ENCODE results near the gene IL1RAPL2.

Gene IL1RAPL2

DNA sequence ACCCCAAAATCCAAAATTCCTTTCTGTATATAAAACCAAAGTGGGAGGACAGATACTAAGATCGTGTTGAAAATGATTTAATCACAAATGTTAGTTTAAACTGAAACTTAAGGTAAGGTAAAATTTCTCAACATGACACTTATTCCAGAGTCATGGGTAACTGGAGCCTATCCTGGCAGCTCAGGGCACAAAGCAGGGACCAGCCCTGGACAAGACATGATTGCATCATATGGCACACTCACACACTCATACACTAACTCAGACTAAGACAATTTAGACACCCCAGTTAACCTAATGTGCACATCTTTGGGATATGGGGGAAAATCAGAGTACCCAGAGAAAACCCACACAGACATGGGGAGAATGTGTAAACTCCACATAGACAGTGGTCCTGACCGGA lies 898.6 kb downstream of the IL1RAPL2 start:
- DNase-seq (ENCODE audit: low read depth), result no peak

DNA sequence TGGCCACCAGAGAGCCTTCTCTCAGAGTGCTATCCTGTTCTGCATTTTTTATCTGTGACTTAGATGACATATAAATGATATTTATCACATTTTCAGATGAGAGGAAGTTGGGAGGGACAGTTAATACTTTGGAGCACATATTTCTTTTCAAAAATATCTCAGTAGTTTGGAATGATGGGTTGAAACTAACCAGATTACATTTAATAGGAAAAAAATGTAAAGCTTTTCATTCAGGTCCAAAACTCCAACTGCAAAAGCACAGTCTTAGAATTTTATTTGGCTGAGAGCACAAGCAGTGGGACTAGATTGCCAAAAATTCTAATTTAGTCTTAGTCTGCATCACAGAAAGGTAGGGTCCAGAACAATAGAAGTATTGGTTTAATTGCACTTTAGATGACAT lies 902.7 kb downstream of the IL1RAPL2 start:
- DNase-seq (ENCODE audit: low read depth), result no peak

DNA sequence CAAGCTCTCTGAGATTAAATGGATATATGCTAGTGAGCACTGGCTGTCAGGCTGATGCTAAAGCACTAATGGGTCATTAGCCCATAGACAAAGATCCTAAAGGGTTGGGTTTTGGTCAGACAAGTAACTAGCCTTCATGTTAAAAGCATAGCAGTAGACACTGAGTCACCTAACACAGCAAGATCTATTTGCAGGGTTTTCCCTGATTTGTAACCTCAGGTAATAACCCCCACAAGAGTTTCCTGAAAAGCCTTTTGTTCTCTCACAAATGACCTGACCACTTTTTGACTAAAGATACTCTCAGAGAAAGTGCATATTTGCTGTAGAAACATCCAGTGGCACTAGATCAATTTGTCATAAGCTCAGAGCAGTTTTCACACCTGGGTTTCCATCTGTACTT lies 905.6 kb downstream of the IL1RAPL2 start:
- DNase-seq (ENCODE audit: low read depth), result no peak

DNA sequence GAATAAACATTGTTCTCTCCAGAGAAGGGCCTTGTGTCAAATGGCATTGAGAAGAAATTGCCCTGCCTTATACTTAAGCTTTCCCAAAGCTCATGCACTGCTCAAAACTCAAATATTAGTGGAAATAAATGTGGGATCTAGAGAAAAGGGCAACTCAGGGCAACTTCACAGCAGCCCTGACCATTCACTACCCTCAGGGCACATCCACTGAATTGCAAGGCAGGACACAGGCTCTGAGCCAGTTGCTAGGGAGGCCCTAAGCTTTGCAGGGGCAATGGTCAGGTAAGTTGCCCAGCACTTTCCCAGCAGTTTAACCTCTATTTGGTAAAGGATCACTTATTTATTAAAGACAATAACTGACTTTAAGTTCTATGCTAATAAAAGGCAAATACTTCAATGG lies 909.8 kb downstream of the IL1RAPL2 start:
- no peak for DNase-seq (ENCODE audit: low read depth)

DNA sequence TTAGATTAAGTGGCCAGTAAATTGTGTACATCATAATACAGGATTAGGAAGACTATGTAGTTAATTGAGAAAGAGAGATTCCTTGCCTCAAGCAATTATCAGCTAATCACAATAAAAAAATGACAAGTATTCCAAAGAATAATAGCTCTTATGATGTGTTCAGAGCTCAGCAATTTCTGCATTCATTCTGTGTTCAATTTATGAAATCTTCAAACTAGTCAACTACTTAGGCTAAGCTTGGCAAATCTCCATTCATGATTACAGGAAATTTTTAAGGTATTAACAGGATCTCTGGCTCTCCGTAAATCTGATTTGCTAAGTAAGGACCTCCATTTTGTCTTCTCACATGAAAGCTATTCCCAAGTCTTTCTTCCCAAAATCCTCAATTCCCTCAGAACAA lies 911.4 kb downstream of the IL1RAPL2 start:
- no peak for DNase-seq (ENCODE audit: low read depth)

DNA sequence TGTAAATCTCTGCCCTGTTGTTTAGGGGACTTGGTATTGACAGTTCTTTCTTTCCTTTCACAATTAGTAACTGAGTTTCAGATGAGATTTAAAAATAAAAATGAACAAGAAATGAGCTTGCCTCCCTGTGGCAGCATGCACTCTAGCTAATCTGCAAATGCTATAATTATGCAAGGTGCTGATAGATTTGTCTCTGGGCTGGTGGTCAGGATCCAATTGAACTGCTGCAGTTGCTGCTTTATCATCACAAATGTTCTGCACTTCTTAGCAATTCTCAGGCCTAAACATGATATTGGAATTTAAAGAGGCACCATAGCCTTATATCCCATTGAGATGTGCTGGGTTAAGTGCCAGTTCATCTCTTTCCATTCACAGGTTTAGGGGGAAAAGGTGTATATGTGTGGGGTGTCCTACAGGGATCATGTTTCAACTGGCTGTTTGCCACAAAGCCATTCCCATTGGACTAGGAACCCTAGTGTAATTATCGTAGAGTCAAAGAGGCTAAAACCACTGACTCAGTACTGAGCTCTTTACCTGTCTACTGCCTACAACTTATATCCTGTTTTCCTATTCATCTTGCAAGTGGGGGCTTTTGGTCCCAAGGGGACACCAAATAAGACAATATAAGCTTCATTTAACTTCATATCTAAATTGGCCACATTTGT lies 914.8 kb downstream of the IL1RAPL2 start:
- no peak for DNase-seq (ENCODE audit: low read depth)

DNA sequence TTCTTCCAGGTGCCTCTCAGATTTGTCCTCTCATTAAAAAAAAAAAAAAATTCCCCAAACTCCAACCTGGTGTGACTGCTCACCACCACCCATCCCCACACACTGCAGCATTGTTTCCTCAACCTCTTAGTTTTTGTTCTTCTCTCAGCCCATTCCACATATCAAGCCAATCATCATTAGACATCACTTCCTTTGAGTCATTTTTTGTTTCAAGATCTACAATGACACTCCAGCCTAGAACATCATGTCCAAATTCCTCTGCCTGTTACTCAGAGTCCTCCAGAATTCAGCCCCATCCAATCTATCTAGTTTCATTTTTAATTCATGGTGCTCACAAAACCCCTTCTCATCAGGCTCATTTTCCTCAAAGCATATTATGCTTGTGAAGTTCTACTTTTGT lies 917.0 kb downstream of the IL1RAPL2 start:
- DNase-seq (ENCODE audit: low read depth), result no peak

DNA sequence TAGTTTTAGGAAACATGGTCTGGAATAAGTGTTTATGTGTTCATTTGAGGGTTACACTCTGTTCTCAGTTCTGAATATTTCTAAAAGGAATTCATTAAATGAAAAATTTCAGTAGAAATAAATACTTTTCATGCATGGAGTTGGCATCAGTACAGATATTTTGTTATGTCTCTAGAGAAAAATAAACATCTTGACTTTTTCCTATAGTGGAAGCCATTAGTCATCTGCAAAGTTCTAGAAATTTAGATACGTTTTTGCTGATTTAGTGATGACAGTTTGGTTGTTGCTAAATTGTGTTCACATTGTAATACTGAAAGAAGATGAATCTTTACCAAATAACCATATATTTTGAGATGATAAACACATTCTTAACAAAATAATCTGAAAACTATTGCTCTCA lies 922.7 kb downstream of the IL1RAPL2 start:
- no peak for DNase-seq (ENCODE audit: low read depth)

DNA sequence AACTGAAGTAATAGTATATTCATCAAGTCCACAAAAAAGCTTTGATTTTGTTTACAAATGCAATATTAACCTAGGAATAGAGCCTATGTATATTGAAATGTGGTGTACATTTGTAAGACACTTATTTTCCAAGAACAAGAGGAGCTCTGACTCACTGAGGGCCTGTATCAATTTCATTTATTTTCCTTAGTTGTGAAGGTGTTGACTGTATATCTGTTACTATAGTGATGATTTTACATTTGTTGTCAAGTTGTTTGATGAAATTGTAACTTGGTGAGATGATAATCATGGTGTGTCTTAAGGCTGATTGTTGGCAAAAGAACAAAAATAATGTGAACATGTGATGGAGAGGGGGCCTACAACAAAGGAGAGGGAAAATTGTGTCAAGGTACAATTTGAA lies 929.4 kb downstream of the IL1RAPL2 start:
- DNase-seq (ENCODE audit: low read depth), result no peak

DNA sequence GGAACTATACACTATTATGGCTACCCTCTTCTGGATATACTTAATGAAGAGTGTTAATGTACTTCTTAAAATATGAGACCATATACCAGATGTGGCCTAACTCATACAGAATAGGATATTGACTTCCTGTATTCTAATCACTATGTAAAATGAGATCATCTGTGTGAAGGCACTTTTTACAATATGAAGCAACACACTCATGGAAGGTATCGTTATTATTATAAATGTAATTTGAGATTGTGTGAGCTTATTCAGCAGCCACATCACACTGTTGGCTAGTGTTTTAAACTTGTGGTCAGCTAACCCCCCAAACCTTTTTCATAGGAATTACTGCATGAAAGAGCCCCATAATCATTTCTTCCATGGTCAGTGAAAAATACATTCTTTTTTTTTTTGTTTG lies 936.3 kb downstream of the IL1RAPL2 start:
- no peak for DNase-seq (ENCODE audit: low read depth)

DNA sequence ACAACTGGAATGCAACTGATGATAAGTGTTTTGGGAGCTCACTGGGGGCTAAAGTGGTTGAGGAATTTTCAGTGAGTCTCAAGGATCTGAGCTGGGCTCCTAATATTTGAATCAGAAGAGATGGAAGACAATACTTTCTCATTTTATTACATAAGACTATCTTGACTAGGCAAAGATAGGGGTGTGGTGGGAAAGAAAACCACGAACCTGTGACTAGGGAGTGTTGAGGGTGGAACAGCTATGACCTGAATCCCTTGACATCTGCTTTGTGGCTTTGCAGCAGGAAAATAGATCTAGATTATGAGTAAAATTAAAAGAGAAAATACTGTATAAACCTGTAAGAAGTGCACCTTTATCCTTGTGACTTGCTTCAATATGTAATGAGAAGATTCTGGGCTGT lies 949.6 kb downstream of the IL1RAPL2 start:
- DNase-seq (ENCODE audit: low read depth), result no peak

DNA sequence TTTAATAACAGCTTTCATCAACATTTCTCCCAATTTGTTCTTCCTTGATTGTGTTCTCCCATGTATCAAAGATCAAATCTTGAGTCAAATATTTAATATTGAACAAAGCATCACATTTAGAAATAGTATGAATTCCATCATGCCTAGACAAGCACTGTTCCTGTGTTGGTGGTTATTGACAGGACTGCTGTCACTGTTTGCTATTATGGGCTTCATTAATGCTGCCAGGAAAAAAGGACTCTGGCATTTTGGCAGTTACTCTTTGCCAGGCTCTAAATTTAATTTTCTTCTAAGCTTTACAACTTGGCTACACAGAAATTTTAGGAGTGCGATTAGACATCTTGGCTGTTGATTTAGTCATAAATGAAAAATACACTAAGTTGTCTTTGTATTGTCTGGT lies 960.4 kb downstream of the IL1RAPL2 start:
- DNase-seq (ENCODE audit: low read depth), result no peak

DNA sequence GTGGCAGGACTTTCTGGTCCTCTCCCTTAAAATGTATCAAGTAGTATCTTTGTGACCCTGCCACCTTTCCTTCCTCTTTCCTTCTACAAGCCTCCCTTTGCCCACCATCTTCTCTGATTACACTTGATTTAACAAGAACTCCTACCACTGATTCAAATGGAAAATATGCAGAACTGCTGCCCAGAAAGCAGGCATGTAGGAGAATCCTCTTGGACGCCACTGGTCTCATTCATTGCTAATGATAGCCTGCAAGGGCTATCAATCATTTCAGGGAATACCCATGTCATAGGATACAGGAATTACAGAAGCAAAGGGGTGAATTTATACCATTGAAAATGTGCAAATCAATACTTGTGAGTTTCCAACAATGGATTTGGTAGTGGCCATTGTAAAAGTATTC lies 961.8 kb downstream of the IL1RAPL2 start:
- no peak for DNase-seq (ENCODE audit: low read depth)

DNA sequence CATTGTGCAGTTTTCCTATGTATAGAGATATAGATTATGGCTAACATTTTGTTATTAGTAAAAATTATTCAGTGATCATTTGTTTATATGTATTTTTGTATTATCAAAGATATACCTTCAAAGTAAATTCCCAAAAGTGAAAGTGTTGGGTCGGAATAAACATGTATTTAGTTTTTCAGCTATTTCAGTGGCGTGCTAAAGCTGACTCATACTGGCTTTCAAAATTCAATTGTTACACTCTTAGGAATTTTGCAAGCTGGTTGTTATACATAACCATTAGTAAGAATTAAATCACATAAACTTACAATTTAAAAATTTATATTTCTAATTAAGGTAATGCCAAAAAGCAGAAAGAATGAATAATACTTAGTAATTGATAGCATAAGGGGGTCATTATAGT lies 968.0 kb downstream of the IL1RAPL2 start:
- DNase-seq (ENCODE audit: low read depth), result no peak

DNA sequence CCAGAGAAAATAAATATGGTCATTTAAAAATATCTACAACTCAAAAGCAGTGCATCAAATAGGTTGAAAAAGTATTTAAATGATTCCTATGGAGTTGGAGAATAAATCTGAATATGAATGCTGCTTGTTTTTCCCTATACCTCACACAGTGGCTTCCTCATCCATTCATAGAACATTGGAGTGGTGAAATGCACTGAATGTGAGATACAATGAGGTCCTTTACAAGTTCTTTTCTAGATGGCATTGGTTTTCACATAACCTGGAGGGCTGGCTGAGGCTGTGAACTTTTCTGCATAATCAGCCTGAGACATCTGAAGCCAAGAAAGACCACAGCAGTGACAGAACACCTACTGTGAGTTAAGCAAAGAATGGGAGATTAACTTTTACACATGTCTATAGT lies 977.3 kb downstream of the IL1RAPL2 start:
- DNase-seq (ENCODE audit: low read depth), result no peak

DNA sequence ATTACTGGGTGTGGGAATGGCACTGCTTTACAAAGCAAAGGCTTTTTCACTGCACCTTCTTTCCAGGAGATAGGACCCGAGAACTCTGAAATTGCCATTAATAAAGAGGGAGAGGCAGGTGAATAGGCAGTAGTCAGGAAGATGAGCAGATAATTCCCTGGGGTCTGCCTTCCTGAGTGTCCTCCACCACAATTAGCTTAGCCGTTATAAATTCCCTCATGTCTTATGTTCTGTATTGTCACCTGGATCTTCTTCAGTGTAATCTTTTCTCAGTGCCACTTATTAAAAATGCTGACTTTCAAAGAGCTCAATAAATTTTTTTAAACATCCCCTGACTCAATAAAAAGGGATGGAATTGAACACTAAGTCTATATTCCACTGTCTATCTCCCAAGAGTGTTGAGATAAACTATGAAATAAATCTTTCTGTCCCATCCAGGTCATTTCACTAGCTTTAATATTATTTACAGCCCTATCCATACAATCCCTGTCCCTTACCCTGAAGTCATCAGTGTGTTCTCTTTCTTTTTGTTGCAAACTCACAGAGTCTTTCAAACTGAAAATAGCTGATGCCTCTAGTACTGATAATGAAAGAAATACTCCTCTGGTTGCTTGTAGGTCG lies 984.2 kb downstream of the IL1RAPL2 start:
- no peak for DNase-seq (ENCODE audit: low read depth)

DNA sequence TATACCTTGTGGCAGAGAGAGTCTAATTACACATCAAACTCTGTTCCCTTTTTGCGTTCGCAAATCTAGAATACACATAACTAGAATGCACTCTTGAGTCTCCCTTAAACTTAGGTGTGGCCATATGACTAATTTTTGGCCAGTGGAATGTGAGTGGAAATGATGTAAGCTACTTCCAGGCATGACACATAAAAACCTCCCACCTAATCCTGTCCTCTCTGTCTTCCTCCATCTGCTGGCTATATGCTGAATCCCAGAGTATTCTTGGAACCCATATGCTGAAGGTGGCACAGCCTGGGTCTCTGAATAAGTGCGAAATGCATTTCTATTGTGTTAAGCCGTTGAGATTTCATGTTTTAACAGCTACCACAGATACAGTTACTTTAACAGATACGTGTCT lies 986.4 kb downstream of the IL1RAPL2 start:
- DNase-seq (ENCODE audit: low read depth), result no peak

DNA sequence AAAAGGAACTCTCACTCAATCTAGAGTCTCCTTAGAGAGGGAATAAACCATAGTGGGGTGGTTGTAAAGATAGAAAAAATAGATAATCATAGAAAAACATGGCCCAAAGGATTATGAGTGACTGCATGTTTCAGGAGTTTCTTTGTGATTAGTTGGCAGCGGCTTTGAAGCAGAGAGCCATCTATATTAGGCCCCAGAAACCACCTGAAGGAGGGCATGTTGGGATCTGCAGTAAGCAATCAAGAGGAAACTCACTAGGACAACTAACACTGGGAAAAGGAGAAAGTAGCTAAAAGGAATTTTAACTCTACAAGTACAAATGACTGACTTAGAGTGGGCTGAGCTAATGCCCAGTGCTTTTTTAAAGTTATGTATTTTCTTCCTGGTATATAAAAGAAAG lies 987.1 kb downstream of the IL1RAPL2 start:
- DNase-seq (ENCODE audit: low read depth), result no peak

DNA sequence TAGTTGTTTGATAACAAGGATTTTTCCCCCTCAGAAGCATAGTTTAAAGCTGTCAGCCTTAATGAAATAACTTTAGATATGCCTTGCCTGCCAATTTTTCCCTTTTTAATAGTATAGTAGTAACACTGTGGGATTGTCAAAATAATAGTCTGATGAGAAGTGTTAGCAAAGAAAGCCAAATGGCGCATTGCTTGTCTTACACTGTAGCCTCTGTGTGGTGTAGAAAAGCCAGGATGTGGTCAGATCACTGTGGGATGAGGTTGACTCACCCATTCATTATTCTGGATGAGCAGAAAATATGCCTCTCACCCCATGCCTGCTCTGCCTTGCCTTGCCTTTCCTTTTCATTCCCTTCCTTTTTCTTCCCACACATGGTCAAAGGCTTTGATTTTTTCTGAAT lies 998.5 kb downstream of the IL1RAPL2 start:
- no peak for DNase-seq (ENCODE audit: low read depth)

DNA sequence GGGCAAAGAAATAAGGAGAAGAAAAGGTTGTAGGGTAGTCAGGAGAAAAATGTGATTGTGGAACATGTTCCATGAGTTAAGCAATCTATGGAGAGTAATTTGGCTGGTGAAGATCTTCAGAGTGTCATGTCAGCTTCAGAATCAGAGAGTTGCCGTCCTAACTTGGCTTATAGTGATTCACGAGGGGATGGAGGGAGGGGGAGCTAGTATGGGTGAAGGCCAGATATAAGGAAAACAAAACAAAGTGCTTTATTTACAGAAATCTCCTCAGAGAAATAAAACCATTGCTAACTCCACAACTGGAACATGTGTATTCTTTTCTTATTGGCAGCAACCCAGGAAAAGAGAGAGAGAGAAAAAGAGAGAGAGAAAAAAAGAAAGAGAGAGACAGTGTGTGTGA lies 999.9 kb downstream of the IL1RAPL2 start:
- no peak for DNase-seq (ENCODE audit: low read depth)

DNA sequence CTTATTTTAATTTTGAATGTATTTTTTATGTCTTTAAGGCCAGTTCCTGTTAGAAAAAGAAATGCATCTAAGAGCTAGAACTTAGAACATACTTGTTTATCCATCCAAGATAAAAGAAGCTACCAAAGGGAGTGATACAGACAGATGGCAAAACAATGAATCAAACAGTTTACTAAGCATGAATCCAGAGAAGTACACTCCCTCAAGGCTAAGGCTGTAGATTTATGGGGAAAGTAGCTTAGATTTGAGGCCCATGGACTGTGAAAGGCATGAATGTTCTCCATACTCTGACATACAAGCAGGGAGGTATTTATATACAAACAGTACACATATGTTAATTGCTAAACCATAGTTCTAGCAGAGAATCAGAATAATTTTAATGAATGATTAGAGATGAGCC lies 1001.1 kb downstream of the IL1RAPL2 start:
- no peak for DNase-seq (ENCODE audit: low read depth)

DNA sequence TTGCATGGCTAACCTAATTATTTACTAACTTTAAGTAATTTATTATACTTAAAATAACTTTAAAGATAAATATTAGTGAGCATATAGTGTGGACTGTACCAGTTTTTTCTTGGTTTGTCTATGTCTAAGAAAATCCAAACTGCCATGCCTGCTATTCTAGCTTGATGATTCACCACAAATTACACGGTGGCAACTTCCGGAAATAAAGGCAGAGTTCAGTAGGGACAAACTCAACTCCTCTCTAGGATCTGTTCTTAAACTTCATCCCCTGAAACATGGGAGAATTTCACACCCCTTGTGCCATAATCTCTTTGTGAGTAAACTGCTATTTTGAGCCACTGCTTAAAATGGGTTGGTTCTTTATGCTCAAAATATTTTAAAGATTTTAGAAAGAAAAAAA lies 1042.7 kb downstream of the IL1RAPL2 start:
- no peak for DNase-seq (ENCODE audit: low read depth)

DNA sequence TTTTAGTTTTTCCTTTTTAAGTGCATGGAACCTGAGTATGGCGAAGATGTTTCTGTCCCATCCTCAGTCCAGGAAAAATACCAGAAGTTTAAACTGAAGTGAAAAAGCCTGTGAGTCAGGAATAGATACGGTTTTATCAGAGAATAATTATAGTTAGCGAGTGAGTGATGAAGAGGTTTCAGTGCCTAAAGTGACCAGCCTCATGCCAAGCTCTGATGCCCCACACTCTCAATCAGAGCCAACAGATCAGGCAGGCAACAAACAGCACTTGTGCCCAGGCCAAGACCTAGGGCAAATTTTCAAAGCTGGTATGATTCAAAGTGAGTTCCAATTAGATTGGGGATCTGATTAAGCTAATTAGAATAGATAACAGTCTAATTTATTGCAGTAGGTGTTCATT lies 1043.5 kb downstream of the IL1RAPL2 start:
- no peak for DNase-seq (ENCODE audit: low read depth)

DNA sequence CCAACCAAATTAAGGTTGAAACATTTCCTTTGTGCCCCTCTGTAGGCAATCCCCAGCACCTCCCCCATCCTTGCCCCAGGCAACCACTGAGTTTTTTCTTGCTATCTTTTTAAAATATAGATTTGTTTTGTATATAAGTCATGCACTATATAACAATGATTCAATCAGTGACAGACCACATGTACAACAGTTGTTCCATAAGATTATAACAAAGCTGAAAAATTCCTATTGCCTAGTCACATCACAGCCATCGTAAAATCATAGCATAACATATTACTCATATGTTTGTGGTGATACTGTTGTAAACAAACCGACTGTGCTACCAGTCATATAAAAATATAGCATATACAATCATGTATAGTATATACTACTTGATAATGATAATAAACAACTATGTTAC lies 1044.4 kb downstream of the IL1RAPL2 start:
- no peak for DNase-seq (ENCODE audit: low read depth)
